SK-N-SH (cell line): ENCODE data around the gene PPARD. TPM values are rescaled to one million over a fixed set of nuclear protein-coding genes. Genes with fewer than 3 reads are reported as not detected.

Experiments used
- CTCF ChIA-PET: fragments of 300-600, 350-600 bp; formaldehyde crosslinking; extraction: SDS; loops from one replicate; lab custom pipeline; 2021; lab: Yijun Ruan, JAX
- POLR2A ChIA-PET: fragments of 350-600 bp; sonication (Branson Sonifier 250); formaldehyde crosslinking; extraction: SDS; loops from one replicate; lab custom pipeline; 2020; ENCODE audit warnings: antibody characterized with exemption, inconsistent platforms; lab: Yijun Ruan, JAX
- DNase-seq: peaks from one replicate; pipeline ENCODE4 v3.0.0; 2012
- H2AFZ ChIP-seq: fragments of 200-600 bp; sonication (generic); 2 replicates; pipeline ENCODE4 v1.8.1; 2016; ENCODE audit warnings: antibody characterized with exemption, mild to moderate bottlenecking, low read depth
- H3F3A ChIP-seq: fragments of 200-600 bp; sonication (generic); replicated peaks from 2 replicates; pipeline ENCODE3; 2016; ENCODE audit warnings: antibody characterized with exemption, mild to moderate bottlenecking; ENCODE audit not compliant: insufficient read depth
- H3K27ac ChIP-seq, 2 experiments: fragments of 200-500 bp in 1 of 2; fragments of 200-600 bp in 1 of 2; sonication (Bioruptor generic) in 1 of 2; sonication (generic), shearing (Covaris generic) in 1 of 2; 2 replicates each; pipeline versions ENCODE4 v1.5.1 to v1.6.1; 2014 to 2016; ENCODE audit warnings: low read depth in 2 of 2, inconsistent platforms in 1 of 2, low read length in 1 of 2, mild to moderate bottlenecking in 1 of 2, mixed read lengths in 1 of 2
- H3K27me3 ChIP-seq: fragments of 200-600 bp; sonication (generic), shearing (Covaris generic); 2 replicates; pipeline ENCODE4 v1.6.1; 2016; ENCODE audit warnings: mixed run types; ENCODE audit not compliant: insufficient read depth
- H3K36me3 ChIP-seq, 2 experiments: fragments of 200-500 bp in 1 of 2; fragments of 200-600 bp in 1 of 2; sonication (Bioruptor generic) in 1 of 2; sonication (generic) in 1 of 2; replicated peaks in 1 of 2; 2 replicates each; pipeline versions ENCODE3 to v1.5.1; 2014 to 2016; ENCODE audit warnings: low read length in 1 of 2, mild to moderate bottlenecking in 1 of 2; ENCODE audit not compliant: insufficient read depth in 2 of 2, control insufficient read depth in 1 of 2
- H3K4me1 ChIP-seq, 2 experiments: fragments of 200-500 bp in 1 of 2; fragments of 200-600 bp in 1 of 2; sonication (Bioruptor generic) in 1 of 2; sonication (generic), shearing (Covaris generic) in 1 of 2; 2 replicates each; pipeline versions ENCODE4 v1.5.1 to v1.6.1; 2014 to 2016; ENCODE audit warnings: low read depth in 1 of 2, low read length in 1 of 2, mixed run types in 1 of 2; ENCODE audit not compliant: insufficient read depth in 2 of 2, control insufficient read depth in 1 of 2
- H3K4me2 ChIP-seq: fragments of 200-600 bp; sonication (generic), shearing (Covaris generic); 2 replicates; pipeline ENCODE4 v1.6.1; 2017; ENCODE audit warnings: mixed run types
- H3K4me3 ChIP-seq, 2 experiments: fragments of 200-500 bp in 1 of 2; fragments of 200-600 bp in 1 of 2; sonication (Bioruptor generic) in 1 of 2; sonication (generic), shearing (Covaris generic) in 1 of 2; 2 replicates each; pipeline versions ENCODE4 v1.5.1 to v1.8.1; 2014 to 2016; ENCODE audit warnings: low read depth in 2 of 2, inconsistent platforms in 1 of 2, low read length in 1 of 2, mild to moderate bottlenecking in 1 of 2, mixed read lengths in 1 of 2, moderate library complexity in 1 of 2
- H3K79me2 ChIP-seq: fragments of 200-600 bp; sonication (generic); 2 replicates; pipeline ENCODE4 v1.8.1; 2017; ENCODE audit warnings: mild to moderate bottlenecking; ENCODE audit not compliant: insufficient read depth
- H3K9ac ChIP-seq: fragments of 200-600 bp; sonication (generic); 2 replicates; pipeline ENCODE4 v1.6.1; 2017; ENCODE audit warnings: mixed run types
- H3K9me2 ChIP-seq: fragments of 200-600 bp; sonication (generic); 2 replicates; pipeline ENCODE4 v1.6.1; 2017; ENCODE audit warnings: mixed run types
- H3K9me3 ChIP-seq: fragments of 200-600 bp; sonication (generic); 2 replicates; pipeline ENCODE4 v1.6.1; 2017; ENCODE audit warnings: mixed run types, mild to moderate bottlenecking, moderate library complexity
- H4K20me1 ChIP-seq: fragments of 200-600 bp; sonication (generic); 2 replicates; pipeline ENCODE4 v1.6.1; 2017; ENCODE audit warnings: mild to moderate bottlenecking, mixed run types; ENCODE audit not compliant: insufficient read depth
- EP300 ChIP-seq, 2 experiments: IDR thresholded peaks; 2 replicates each; pipeline versions ENCODE4 v1.4.0 to v1.6.1; 2012; ENCODE audit warnings: borderline replicate concordance in 1 of 2, low read depth in 1 of 2, low read length in 1 of 2
- FOSL2 ChIP-seq: IDR thresholded peaks from 2 replicates; pipeline ENCODE4 v1.4.0; 2012; ENCODE audit warnings: low read depth, mild to moderate bottlenecking, moderate library complexity, borderline replicate concordance
- FOXJ3 ChIP-seq: sonication (generic); formaldehyde crosslinking; IDR thresholded peaks from 2 replicates; pipeline ENCODE4 v1.5.1; 2020; ENCODE audit warnings: mild to moderate bottlenecking, missing genetic modification reagents
- GABPA ChIP-seq: IDR thresholded peaks from 2 replicates; pipeline ENCODE4 v1.4.0; 2012; ENCODE audit warnings: low read depth, mild to moderate bottlenecking
- GATA2 ChIP-seq: sonication (generic); formaldehyde crosslinking; IDR thresholded peaks from 2 replicates; pipeline ENCODE4 v1.5.0; 2020; ENCODE audit warnings: mild to moderate bottlenecking, missing genetic modification reagents
- JUND ChIP-seq: IDR thresholded peaks from 2 replicates; pipeline ENCODE4 v1.4.0; 2012
- MEF2A ChIP-seq: IDR thresholded peaks from 2 replicates; pipeline ENCODE4 v1.4.0; 2012; ENCODE audit warnings: low read depth, borderline replicate concordance
- MXI1 ChIP-seq: IDR thresholded peaks from 2 replicates; pipeline ENCODE4 v1.6.1; 2012; ENCODE audit warnings: mild to moderate bottlenecking, low read depth, low read length, improper control_type of control experiment
- NFIC ChIP-seq: IDR thresholded peaks from 2 replicates; pipeline ENCODE4 v1.4.0; 2012; ENCODE audit warnings: borderline replicate concordance
- RCOR1 ChIP-seq: fragments of 150-350 bp; IDR thresholded peaks from 2 replicates; pipeline ENCODE4 v1.6.1; 2017; ENCODE audit warnings: antibody characterized with exemption, low read length
- RFX5 ChIP-seq: IDR thresholded peaks from 2 replicates; pipeline ENCODE4 v1.6.1; 2012; ENCODE audit warnings: mild to moderate bottlenecking, improper control_type of control experiment, low read length
- RXRA ChIP-seq: IDR thresholded peaks from 2 replicates; pipeline ENCODE4 v1.4.0; 2012; ENCODE audit warnings: low read depth, mild to moderate bottlenecking, borderline replicate concordance
- SIN3A ChIP-seq: IDR thresholded peaks from 2 replicates; pipeline ENCODE4 v1.6.1; 2012; ENCODE audit warnings: low read depth, mild to moderate bottlenecking, low read length, moderate library complexity, borderline replicate concordance
- SMC3 ChIP-seq: IDR thresholded peaks from 2 replicates; pipeline ENCODE4 v1.6.1; 2012; ENCODE audit warnings: low read depth, low read length, improper control_type of control experiment
- WGBS: methylation state at CpG from one replicate; pipeline ENCODE4 v1.1.6; 2017; ENCODE audit warnings: low lambda C conversion rate; 5-methylcytosine and 5-hydroxymethylcytosine counted together
- polyA plus RNA-seq, 3 experiments: library from polyadenylated mRNA; depleted of rRNA; stranded (reverse); fragments of >200 nt; gene quantifications; 2 replicates each; pipeline ENCODE4 v1.2.3, GENCODE V29; 2012
- TF ChIP-seq, protein P1 (sequence below): fragments of 200-600 bp; sonication (generic); IDR thresholded peaks from 2 replicates; pipeline ENCODE4 v1.6.1; 2017; ENCODE audit warnings: antibody characterized with exemption, mild to moderate bottlenecking, moderate library complexity
- TF ChIP-seq, protein P2 (sequence below): IDR thresholded peaks from 2 replicates; pipeline ENCODE4 v1.4.0; 2012; ENCODE audit warnings: low read depth, borderline replicate concordance
- TF ChIP-seq, protein P3 (sequence below): IDR thresholded peaks from 2 replicates; pipeline ENCODE4 v1.4.0; 2012; ENCODE audit warnings: low read depth, borderline replicate concordance
- TF ChIP-seq, protein P4 (sequence below): IDR thresholded peaks from 2 replicates; pipeline ENCODE4 v1.4.0; 2012; ENCODE audit warnings: low read depth

The PPARD gene
- polyA plus RNA-seq, 1 of the 3 experiments (the other 2 are of a cell fraction), result 13.3 TPM

DNA sequence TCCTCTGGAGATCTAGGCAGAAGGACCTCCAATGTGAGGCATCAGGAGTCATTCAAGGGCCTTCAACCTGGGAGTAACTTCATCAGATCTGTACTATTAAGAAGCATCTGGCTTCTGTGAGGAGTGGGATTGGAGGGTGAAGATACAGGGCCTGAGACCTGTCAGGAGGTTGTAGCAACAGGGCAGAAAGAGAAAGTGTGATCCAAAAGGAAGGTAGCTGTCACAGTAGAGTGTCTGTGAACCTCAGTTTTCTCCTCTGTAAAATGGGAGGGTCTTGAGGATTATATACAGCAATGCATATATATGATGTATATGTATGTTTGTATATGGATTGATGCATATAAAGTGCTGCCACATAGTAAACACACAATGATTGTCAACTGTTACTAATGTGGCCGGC is 123.3 kb downstream of the PPARD start:
- peaks cover 12 to 22% of the 10 kb centered on the region in 2 experiments for H3K36me3 ChIP-seq
- peaks cover 9 to 16% of the 10 kb centered on the region in 2 experiments; a peak in 3 of 4 replicates for H3K4me1 ChIP-seq
- TF ChIP-seq SIN3A (no peak), SMC3 (no peak), RXRA (no peak), RFX5 (no peak), FOXJ3 (CRISPR knock-in tag) (no peak), GATA2 (CRISPR knock-in tag) (no peak)
- TF ChIP-seq, protein P1, sequence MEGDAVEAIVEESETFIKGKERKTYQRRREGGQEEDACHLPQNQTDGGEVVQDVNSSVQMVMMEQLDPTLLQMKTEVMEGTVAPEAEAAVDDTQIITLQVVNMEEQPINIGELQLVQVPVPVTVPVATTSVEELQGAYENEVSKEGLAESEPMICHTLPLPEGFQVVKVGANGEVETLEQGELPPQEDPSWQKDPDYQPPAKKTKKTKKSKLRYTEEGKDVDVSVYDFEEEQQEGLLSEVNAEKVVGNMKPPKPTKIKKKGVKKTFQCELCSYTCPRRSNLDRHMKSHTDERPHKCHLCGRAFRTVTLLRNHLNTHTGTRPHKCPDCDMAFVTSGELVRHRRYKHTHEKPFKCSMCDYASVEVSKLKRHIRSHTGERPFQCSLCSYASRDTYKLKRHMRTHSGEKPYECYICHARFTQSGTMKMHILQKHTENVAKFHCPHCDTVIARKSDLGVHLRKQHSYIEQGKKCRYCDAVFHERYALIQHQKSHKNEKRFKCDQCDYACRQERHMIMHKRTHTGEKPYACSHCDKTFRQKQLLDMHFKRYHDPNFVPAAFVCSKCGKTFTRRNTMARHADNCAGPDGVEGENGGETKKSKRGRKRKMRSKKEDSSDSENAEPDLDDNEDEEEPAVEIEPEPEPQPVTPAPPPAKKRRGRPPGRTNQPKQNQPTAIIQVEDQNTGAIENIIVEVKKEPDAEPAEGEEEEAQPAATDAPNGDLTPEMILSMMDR, result no peak
- TF ChIP-seq, protein P2, sequence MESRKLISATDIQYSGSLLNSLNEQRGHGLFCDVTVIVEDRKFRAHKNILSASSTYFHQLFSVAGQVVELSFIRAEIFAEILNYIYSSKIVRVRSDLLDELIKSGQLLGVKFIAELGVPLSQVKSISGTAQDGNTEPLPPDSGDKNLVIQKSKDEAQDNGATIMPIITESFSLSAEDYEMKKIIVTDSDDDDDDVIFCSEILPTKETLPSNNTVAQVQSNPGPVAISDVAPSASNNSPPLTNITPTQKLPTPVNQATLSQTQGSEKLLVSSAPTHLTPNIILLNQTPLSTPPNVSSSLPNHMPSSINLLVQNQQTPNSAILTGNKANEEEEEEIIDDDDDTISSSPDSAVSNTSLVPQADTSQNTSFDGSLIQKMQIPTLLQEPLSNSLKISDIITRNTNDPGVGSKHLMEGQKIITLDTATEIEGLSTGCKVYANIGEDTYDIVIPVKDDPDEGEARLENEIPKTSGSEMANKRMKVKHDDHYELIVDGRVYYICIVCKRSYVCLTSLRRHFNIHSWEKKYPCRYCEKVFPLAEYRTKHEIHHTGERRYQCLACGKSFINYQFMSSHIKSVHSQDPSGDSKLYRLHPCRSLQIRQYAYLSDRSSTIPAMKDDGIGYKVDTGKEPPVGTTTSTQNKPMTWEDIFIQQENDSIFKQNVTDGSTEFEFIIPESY, result no peak
- H3K9ac ChIP-seq, result no peak overlapping the region
- no peak overlapping the region for H3K4me2 ChIP-seq
- no peak for DNase-seq
- H3K4me3 ChIP-seq, result no peak overlapping the region
- H4K20me1 ChIP-seq, result peaks cover 20% of the 10 kb centered on the region
- H3K9me3 ChIP-seq, result no peaks in the 10 kb centered on the region
- WGBS, result 100% methylated on average over 1 of the region's 1 CpG
- ChIA-PET POLR2A (no interaction called here), CTCF (interaction anchor here (1.3 to 6.6 kb wide), 6 partner anchors 8 to 272 kb away, joined by 3 to 102 read pairs (median 22); partner anchors contain the start of genes FANCE and PPARD)
- H3K27me3 ChIP-seq, result no peaks in the 10 kb centered on the region
- no peaks in the 10 kb centered on the region for H3K9me2 ChIP-seq
- H3F3A ChIP-seq, result peaks cover 19% of the 10 kb centered on the region
- peaks cover 25% of the 10 kb centered on the region for H3K79me2 ChIP-seq
- H2AFZ ChIP-seq, result no peak overlapping the region
- H3K27ac ChIP-seq, result no peak overlapping the region

DNA sequence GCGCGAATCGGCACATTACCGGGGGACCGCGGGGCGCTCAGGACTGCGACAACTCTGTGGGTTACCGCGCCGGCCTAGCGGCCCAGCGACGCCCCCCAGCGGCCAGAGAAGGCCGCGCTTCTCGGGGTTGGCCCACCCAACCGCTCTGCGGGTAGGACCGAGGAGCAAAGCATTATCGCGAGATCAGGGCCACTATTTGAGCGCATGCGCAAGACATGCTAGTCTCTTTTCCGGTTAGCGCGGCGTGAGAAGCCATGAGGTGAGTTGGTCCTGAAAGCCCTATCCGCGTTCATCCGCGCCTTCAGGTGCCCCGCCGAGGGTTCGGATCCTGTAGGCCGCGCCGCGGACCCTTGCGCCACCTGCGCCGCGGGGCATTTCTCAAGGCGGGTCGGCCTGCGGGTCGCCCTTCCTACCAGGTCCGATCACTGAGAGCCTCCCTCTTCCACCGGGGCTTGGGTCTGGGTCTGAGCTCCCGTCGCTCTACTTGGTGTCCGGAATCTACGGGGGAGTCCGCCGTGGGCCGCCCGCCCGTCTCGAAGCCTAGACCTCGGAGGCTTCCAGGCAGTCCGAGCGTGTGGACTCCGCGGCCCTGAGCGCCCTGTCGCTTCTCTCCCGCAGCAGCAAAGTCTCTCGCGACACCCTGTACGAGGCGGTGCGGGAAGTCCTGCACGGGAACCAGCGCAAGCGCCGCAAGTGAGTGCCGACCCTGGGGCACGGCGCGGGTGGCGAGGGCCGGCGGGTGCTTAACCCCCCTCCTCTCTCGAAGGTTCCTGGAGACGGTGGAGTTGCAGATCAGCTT is 126.0 kb downstream of the PPARD start, which contains the start of gene RPL10A:
RPL10A (plus strand) TSS at position 221 of the 799 bp plus-strand sequence; CDS start at position 255, 34 bp downstream.
- peaks cover 45% of the 10 kb centered on the region for H3F3A ChIP-seq
- peak; percentile 97 for DNase-seq
- H3K9me3 ChIP-seq, result no peaks in the 10 kb centered on the region
- H3K36me3 ChIP-seq, result peaks cover 25 to 38% of the 10 kb centered on the region in 2 experiments
- H3K4me1 ChIP-seq, result peaks cover 23 to 26% of the 10 kb centered on the region in 2 experiments; a peak in 3 of 4 replicates
- H3K9me2 ChIP-seq, result no peaks in the 10 kb centered on the region
- ChIA-PET CTCF (interaction anchor here (0.6 to 6.6 kb wide), 25 partner anchors 9 to 270 kb away, joined by 3 to 102 read pairs (median 3); partner anchors contain the start of genes ARMC12, FANCE, PPARD and TEAD3), POLR2A (interaction anchor here (0.9 to 1.8 kb wide), 4 partner anchors 30 to 126 kb away, joined by 4 to 6 read pairs (median 4); no protein-coding TSS in a partner anchor)
- peak within 1 kb of the TSS; percentile 90 for H2AFZ ChIP-seq
- peaks cover 46% of the 10 kb centered on the region for H4K20me1 ChIP-seq
- peak within 1 kb of the TSS; percentile 67 to 90 for H3K4me3 ChIP-seq
- peak within 1 kb of the TSS; percentile 85 to 89 for H3K27ac ChIP-seq
- 1% methylated on average over 17 of the region's 86 CpGs for WGBS
- H3K9ac ChIP-seq, result peak within 1 kb of the TSS; percentile 95
- no peaks in the 10 kb centered on the region for H3K27me3 ChIP-seq
- H3K79me2 ChIP-seq, result peaks cover 38% of the 10 kb centered on the region
- H3K4me2 ChIP-seq, result peak within 1 kb of the TSS; percentile 90
- TF ChIP-seq GATA2 (CRISPR knock-in tag) (peak; percentile 27; the same call in 1 of the 2 replicates), EP300 (IDR thresholded peaks at IDR 0.05; ENCODE audit: borderline replicate concordance in 1 of 2, low read depth in 1 of 2, low read length in 1 of 2) (no peak), NFIC (no peak), FOSL2 (no peak), MEF2A (no peak), MXI1 (peak; percentile 89; the same call in 1 of the 2 replicates), RXRA (no peak), JUND (no peak), SMC3 (peak; percentile 66; the same call in 1 of the 2 replicates), SIN3A (peak; percentile 97; the same call in 1 of the 2 replicates), RCOR1 (peak; percentile 46), GABPA (no peak; the same call in 1 of the 2 replicates), FOXJ3 (CRISPR knock-in tag) (peak; percentile 45; the same call in 1 of the 2 replicates)
- TF ChIP-seq, protein P3, sequence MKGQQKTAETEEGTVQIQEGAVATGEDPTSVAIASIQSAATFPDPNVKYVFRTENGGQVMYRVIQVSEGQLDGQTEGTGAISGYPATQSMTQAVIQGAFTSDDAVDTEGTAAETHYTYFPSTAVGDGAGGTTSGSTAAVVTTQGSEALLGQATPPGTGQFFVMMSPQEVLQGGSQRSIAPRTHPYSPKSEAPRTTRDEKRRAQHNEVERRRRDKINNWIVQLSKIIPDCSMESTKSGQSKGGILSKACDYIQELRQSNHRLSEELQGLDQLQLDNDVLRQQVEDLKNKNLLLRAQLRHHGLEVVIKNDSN, result no peak
- TF ChIP-seq, protein P4, sequence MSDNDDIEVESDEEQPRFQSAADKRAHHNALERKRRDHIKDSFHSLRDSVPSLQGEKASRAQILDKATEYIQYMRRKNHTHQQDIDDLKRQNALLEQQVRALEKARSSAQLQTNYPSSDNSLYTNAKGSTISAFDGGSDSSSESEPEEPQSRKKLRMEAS, result peak; percentile 97
